Non-pigmented ciliary epithelial cell (primary cell): ENCODE measurements around the gene ADGRG1.

Source experiments
- DNase-seq: peaks from one replicate; pipeline ENCODE4 v3.0.0-alpha.2; 2010; ENCODE audit warnings: low read depth

Gene ADGRG1

DNA sequence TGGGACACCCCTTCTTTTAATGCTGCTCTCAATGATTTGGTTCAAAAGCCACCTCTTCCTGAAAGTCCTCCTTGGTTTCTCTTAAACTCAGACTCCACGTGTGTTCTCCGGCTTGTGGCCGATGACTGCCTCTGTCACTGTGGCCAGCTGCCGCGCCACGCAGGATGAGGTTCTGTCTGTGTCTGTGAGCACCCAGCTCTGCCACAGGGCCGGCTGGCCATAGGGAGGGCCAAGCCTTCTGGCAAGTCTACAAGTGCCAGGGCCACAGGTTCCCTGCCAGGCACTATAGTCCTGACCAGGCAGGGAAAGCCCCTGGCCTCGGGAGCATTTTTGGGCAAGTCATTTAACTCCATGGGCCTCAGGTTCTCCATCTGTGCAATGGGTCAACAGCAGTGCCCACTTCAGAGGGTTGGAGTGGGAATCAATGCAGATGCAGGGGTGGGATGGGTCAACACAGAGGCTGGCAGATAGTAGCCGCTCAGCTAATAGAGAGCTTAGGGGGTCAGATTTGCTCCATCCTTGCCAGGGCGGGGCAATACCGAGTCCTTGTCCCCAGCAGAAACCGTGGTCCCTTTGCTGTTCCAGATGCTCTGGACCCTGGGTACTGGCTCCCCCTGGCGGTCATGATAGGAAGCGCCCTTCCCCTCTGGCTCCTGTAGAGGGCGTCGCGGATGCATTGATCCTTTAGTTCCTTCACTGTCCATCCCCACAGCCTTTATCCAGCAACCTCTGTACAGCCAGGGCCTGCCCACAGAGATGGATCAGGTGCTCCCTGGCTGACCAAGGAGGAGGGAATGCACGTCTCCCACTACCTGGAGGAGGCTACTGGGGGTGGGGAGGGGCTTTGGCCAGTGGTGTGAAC is 20.4 kb downstream of the ADGRG1 start:
- DNase-seq: no peak

DNA sequence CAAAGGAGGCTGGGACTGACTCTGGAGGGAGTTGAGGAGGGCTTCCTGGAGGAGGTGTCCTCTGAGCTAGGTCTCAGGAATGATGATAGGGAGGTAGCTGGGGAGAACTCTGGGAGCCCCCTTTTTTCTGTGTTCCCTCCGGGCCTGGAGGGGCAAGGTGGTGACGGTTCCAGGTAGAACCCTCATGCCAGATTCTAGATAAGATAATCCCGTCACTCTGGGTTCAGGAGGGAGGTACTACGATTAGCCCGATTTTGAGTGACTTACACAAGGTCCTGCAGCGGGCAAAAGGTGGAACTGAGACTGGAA is 21.0 kb downstream of the ADGRG1 start:
- DNase-seq: no peak

DNA sequence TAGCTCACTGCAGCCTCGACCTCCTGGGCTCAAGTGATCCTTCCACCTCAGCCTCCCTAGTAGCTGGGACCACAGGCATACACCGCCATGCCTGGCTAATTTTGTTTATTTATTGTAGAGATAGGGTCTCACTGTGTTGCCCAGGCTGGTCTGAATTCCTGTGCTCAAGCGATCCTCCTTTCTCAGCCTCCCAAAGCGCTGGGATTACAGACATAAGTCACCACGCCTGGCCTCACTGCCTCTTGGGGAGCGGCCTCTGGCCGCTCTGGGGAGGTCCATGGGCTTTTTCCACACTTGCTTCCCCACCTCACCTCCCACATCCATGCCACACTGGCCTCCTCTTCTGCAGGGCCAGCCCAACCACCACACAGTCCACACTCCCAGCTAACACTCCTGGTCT is 21.4 kb downstream of the ADGRG1 start:
- no peak for DNase-seq

DNA sequence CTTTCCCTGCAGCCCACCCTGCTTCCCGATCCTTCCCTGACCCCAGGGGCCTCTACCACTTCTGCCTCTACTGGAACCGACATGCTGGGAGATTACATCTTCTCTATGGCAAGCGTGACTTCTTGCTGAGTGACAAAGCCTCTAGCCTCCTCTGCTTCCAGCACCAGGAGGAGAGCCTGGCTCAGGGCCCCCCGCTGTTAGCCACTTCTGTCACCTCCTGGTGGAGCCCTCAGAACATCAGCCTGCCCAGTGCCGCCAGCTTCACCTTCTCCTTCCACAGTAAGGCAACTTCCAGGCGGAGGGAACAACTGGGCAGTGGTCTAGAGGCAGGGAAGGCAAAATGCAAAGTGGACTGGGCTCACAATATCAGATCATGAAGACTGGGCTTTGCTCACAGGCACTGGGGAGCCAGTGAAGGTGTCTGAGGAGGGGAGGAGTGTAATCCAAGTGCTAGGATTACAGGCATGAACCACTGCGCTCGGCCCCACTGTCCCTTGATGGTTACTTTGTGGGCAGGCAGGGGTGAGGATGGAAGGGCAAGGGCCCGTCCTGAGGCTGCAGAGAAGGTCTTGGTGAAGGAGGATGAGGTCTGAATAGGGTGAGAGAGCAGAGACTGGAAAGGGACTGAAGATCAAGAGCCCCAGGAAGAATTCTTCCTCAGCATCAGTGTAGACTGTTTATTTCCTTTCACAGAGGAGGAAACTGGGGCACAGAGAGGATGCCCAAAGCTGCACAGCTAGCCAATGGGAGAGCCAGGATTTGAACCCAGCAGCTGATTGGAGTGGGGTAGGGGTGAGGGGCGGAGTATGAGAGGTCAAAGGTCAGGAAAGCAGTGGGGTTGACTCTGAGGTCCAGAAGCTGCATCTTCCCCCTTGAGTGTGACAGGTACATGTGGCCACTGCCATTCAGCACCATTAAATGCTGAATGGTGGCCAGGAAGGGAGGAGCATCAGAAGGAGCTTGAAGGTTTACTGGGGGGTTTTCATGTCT is 23.2 kb downstream of the ADGRG1 start:
- no peak for DNase-seq

DNA sequence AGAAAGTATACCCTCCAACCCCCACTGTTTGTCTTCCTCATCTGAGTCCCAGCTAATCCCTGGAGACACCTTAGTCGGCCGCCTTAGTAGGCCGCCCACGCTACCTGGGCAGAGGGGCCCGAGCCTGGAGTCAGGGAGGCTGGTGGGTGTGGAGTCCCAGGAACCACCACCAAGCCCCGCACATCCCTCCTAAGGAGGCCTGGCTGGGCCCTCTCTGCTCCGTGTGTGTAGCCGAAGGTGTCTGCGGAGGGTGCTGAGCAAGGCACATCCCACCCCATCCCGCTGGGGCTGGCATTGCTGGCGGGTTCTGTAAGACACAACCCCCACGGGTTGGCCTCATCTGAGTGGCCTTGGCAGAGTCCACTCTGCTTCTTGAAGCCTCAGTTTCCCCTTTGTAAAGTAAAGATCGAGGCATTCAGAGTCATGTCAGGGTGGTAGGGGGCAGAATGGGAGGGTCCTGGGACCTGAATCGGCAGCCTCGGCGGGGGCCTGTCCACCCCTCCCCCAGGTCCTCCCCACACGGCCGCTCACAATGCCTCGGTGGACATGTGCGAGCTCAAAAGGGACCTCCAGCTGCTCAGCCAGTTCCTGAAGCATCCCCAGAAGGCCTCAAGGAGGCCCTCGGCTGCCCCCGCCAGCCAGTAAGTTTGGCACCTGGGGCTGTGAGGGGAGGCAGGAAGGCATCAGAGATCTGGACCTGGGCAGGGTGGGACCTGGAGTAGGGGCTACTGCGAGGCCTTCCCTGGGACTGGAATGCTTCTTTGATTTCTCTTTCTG is 24.5 kb downstream of the ADGRG1 start:
- DNase-seq: no peak

DNA sequence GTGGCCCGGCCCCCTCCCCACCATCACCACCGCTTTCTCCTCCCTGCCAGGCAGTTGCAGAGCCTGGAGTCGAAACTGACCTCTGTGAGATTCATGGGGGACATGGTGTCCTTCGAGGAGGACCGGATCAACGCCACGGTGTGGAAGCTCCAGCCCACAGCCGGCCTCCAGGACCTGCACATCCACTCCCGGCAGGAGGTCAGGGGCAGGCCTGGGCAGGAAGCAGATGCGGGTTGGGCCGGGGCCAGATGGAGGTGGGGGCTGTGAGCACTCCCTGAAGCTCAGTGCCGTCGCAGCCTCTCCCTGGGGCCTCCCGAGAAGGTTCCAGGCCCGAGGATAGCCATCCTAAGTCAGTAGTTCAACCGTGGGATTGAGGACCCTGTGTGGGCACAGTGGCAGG is 25.5 kb downstream of the ADGRG1 start:
- no peak for DNase-seq

DNA sequence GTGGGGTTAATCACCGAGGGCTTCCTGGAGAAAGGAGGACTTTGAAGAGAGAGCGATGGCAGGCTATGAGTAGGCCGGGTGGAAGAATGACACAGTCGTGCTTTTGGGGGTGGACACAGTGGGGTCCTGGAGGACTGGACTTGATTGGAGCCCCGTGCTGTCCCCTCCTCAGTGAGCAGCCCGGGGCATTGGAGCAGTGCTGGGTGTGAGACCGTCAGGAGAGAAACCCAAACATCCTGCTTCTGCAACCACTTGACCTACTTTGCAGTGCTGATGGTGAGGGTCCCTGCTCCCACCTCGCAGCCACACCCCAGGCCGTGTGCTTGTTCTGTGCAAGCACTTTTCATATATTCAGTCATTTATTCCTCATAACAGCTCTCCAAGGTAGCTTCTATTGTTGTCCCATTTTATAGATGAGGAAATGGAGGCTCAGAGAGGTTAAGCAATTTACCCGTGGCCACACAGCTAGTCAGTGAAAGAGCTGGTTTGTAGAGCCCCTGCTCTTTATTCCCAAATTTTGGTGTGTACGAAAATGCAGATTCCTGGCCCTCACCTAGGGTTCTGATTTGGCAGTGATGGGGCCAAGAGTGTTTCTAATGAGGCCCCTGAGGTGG is 28.0 kb downstream of the ADGRG1 start:
- no peak for DNase-seq

DNA sequence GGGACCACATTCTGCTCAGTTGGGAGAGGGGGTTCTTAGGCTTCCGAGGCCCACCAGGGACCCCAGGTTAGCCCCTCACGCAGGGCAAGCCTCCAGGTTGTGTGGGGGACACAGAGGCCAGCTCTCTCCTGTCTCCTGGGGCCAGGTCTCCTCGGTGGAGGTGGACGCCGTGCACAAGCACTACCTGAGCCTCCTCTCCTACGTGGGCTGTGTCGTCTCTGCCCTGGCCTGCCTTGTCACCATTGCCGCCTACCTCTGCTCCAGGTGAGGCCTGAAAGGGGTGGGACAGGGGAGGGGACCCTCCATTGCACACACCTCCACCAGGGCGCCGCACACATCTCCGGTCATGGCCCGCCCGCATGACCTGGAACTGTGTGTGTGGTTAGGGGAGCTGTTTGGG is 28.8 kb downstream of the ADGRG1 start:
- no peak for DNase-seq

DNA sequence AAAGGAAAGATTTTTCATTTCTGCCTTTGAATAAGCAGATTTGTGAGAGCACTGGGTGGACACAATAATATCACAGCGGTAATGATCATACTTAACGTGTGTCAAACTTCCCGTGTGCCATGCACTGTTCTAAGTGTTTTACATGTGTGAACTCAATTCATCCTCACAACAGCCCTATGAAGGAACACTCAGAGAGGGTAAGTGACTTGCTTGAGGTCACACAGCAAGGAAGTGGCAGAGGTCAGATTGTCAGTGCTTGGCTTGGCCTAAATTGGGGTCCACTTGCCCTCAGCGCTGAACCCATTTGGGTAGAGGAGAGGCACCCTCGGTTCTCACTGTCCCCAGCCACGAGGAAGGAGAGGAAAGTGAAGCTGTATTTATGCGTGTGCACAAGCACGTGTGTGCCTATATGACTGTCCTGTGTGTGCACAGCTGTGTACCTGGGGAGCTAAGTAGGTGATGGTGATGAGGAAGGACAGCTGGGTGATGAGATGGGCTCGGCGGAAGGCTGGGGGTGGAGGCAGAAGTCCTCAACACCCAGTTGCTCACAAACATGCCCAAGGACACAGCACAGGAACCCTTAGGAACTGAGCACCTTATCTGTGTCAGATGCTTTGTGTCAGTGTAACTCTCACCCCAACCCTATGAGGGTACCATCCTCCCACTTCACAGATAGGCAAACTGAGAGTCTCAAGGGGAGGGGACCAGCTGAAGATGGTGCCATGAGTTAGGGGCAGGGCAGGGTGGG is 29.9 kb downstream of the ADGRG1 start:
- DNase-seq: no peak

DNA sequence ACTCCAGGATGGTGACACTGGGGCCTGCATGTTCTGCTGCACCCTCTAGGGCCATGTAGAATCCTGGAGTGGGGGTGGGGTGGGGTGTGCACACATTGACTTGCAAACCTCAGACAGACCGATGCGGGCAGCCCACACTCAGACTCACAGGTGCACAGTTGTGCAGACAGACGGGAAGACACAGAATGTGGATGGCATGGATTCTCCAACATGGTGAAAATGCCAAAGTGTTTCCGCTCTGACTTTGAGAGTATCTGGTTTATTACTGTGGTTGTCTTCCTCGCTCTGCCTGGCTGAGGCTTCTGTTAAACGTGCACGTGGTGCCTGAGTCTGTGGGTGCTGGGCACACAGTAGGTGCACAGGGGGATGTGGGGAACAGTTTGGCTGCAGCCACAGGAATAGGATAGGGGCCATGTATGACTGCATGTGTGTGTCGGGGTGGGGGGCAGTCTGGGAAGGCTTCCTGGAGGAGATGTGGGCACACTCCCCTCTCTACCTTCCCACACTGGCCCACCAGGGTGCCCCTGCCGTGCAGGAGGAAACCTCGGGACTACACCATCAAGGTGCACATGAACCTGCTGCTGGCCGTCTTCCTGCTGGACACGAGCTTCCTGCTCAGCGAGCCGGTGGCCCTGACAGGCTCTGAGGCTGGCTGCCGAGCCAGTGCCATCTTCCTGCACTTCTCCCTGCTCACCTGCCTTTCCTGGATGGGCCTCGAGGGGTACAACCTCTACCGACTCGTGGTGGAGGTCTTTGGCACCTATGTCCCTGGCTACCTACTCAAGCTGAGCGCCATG is 30.6 kb downstream of the ADGRG1 start:
- no peak for DNase-seq

DNA sequence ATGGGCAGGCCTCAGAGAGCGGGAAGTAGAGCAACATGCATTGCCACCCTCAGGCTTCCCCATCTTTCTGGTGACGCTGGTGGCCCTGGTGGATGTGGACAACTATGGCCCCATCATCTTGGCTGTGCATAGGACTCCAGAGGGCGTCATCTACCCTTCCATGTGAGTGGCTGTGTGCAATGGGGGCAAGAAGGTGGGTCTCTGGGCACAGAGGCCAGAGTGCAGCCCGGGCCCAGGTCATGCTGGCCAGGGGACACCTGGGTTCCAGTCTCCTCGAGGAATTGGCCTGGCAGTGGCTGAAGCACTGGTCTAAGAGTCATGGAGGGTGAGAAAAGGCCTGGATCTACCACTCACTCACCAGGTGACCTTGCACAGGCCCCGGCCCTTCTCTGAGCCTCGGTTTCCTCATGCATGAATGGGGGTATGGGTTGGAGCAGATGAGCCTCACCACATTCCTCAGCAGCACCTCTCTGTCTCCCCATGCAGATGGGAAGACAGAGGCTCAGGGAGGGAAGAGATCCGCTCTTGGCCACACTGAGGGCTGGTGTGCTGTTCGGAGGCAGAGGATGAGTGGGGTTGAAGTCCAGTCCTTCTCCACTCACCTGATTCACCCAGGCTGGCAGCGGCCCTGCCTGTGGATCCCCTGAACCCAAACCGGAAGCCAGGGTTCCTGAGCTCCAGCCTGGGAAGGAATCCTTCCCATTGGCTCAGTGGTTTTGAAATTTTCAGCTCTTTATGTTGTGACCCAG is 32.5 kb downstream of the ADGRG1 start:
- no peak for DNase-seq

DNA sequence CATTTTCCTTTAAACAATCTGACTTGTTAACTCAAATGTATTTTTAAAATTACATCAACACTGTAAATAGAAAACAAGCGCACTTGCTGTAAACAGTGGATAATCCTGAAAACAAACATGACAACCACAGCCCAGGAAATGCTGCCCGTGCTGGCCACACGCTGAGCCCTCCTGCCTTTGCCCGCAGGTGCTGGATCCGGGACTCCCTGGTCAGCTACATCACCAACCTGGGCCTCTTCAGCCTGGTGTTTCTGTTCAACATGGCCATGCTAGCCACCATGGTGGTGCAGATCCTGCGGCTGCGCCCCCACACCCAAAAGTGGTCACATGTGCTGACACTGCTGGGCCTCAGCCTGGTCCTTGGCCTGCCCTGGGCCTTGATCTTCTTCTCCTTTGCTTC is 33.1 kb downstream of the ADGRG1 start:
- DNase-seq: no peak

DNA sequence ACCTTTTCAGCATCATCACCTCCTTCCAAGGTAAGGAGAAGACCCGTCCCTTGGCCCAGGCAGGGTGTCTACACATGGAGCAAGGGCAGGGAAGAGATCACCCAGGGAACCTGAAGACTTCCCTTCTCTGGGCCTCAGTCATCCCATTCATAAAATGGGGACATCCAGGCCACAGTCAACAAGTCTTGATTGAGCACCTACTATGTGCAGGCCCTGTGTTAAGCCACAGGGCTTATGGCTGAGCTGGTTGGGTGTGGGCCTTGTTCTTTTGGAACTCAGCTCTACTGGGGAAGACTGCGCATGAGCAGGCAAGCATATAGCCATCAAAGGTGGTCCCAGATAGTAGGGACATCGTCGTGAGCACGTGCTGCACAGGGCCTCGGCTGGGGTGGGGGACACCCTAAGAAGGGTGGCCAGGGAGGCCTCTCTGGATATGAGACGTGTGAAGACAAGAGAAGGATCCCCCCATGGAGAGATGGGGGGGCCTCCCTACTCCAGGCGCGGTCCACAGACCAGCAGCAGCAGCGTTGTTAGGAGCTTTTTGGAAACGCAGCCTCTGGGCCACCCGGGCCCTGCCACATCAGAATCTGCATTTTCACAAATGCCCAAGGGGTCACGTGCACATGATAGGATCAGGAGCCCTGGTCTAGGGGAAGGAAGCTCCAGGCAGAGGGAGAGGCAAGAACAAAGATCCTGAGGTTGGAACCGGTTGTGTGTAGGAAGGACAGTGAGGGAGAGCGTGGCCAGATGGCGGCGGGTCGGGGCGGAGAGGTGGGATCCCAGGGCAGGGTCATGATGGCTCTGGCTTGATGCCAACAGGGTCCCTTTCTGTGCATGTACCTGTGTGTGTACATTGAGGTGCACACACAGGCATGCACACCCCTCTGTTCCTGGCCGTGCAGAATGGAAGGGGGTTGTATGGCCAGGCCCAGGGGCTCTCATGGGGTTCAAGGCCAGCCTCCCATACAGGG is 33.8 kb downstream of the ADGRG1 start:
- no peak for DNase-seq

DNA sequence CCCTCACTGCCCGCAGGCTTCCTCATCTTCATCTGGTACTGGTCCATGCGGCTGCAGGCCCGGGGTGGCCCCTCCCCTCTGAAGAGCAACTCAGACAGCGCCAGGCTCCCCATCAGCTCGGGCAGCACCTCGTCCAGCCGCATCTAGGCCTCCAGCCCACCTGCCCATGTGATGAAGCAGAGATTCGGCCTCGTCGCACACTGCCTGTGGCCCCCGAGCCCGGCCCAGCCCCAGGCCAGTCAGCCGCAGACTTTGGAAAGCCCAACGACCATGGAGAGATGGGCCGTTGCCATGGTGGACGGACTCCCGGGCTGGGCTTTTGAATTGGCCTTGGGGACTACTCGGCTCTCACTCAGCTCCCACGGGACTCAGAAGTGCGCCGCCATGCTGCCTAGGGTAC is 35.0 kb downstream of the ADGRG1 start:
- DNase-seq: no peak

DNA sequence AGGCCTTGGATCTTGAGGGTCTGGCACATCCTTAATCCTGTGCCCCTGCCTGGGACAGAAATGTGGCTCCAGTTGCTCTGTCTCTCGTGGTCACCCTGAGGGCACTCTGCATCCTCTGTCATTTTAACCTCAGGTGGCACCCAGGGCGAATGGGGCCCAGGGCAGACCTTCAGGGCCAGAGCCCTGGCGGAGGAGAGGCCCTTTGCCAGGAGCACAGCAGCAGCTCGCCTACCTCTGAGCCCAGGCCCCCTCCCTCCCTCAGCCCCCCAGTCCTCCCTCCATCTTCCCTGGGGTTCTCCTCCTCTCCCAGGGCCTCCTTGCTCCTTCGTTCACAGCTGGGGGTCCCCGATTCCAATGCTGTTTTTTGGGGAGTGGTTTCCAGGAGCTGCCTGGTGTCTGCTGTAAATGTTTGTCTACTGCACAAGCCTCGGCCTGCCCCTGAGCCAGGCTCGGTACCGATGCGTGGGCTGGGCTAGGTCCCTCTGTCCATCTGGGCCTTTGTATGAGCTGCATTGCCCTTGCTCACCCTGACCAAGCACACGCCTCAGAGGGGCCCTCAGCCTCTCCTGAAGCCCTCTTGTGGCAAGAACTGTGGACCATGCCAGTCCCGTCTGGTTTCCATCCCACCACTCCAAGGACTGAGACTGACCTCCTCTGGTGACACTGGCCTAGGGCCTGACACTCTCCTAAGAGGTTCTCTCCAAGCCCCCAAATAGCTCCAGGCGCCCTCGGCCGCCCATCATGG is 35.7 kb downstream of the ADGRG1 start:
- no peak for DNase-seq

DNA sequence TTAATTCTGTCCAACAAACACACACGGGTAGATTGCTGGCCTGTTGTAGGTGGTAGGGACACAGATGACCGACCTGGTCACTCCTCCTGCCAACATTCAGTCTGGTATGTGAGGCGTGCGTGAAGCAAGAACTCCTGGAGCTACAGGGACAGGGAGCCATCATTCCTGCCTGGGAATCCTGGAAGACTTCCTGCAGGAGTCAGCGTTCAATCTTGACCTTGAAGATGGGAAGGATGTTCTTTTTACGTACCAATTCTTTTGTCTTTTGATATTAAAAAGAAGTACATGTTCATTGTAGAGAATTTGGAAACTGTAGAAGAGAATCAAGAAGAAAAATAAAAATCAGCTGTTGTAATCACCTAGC is 36.2 kb downstream of the ADGRG1 start:
- no peak for DNase-seq

DNA sequence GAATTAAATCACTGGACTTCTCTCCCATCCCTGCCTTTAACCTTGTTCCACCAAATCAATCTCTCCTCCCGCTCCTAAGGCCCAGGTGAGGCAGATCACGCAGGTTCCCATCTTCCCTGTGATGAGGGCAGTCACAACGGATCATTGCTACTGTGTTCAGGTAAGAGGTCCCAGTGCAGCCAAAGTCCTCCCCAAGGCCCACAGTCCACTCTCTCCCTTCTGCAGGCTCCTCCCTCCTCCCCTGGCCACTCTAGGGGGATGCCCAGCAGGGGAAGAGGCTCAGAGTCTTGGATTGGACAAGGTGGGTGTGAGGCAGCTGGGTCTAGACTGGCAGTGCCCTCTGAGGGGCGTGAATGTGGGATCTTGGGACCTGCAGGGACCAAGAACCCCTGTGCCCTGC is 37.1 kb downstream of the ADGRG1 start:
- DNase-seq: no peak
